ENCODE results near the gene P2RX4.
"Not testable (repeated sequence)": the region's sequence is repeated elsewhere in the genome, so short reads cannot be mapped to it uniquely, and the experiment has no call there.

Gene P2RX4

DNA sequence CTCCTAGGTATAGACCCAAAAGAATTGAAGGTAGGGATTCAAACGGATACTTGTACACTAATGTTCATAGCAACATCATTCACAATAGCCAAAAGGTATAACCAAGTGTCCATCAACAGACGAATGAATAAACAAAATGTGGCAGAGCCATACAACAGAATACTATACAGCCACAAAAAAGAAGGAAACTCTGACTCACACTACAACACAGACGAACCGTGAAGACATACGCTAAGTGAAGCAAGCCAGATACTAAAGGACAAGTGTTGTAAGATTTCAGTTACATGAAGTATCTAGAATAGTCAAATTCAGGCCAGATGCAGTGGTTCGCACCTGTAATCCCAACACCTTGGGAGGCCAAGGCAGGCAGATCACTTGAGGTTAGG, 67.4 kb downstream of the P2RX4 start:
- peaks cover 6% of the 10 kb centered on the region; the same call in 1 of the 2 replicates for H3K36me3 ChIP-seq (replicated peaks)
- DNase-seq (ENCODE audit: low spot score in 2 of 2), result no peak
- no peaks in the 10 kb centered on the region for H3K9me3 ChIP-seq
- H3K4me3 ChIP-seq, result no peak overlapping the region
- no peaks in the 10 kb centered on the region for H3K4me1 ChIP-seq
- in situ Hi-C loops (cut with MboI; ENCODE audit: low sequenced_read_pairs), result no loop called here
- no peaks in the 10 kb centered on the region for H3K27me3 ChIP-seq (ENCODE audit: low read depth)

DNA sequence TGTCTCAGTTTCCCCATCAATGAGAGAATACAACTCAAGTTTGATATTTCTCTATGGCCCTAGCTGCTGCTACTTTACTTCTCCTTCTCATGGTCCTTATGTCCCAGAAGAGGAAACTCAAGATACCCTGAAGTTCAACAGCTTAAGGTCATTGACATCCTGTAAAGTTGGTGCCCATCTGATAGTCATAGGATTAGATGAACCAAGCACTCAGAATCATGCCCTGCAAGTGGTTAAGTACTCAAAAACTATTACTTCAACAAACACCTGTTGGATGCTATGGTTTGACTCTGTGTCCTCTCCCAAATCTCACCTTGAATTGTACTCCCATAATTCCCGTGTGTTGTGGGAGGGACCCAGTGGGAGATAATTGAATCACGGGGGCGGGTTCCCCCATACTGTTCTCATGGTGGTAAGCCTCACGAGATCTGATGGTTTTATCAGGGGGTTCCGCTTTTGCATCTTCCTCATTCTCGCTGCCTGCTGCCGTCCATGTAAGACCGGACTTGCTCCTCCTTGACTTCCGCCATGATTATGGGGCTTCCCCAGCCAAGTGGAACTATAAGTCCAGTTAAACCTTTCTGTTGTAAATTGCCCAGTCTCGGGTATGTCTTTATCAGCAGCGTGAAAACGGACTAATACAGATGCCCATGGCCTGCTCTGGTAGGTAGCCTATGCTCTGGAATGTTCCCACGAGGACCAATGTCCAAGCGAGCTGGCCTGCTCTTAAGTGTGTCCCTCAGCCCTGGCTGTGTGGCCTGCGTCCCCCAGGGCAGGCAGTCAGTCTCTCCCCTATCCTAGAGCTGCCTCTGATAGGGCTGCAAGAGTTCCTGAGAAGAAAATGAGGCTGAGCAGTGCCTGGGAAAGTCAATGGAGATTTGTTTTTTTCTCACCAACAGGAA, 68.5 kb downstream of the P2RX4 start:
- no peaks in the 10 kb centered on the region for H3K27me3 ChIP-seq (ENCODE audit: low read depth)
- peaks cover 5% of the 10 kb centered on the region for H3K36me3 ChIP-seq (replicated peaks)
- no peak for DNase-seq (ENCODE audit: low spot score in 2 of 2)
- H3K9me3 ChIP-seq, result no peaks in the 10 kb centered on the region
- in situ Hi-C loops (cut with MboI; ENCODE audit: low sequenced_read_pairs), result no loop called here
- no peak overlapping the region for H3K4me3 ChIP-seq
- no peaks in the 10 kb centered on the region for H3K4me1 ChIP-seq

DNA sequence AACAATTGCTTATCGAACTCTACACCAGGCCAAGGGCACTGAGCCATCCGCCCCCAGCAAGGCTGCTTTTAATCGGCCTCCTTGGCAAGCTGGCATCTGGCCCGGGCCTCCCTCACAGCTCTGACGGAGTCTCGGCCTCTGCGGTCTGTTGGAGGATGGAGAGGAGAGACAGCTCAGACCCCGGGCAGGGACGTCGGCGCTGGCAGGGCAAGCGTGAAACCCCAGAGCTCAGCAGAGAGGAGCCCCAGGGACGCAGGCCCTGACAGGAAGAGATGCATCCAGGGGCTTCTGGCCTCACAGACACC, 69.1 kb downstream of the P2RX4 start:
- in situ Hi-C loops (cut with MboI; ENCODE audit: low sequenced_read_pairs), result no loop called here
- H3K9me3 ChIP-seq, result no peaks in the 10 kb centered on the region
- no peak for DNase-seq (ENCODE audit: low spot score in 2 of 2)
- H3K36me3 ChIP-seq (replicated peaks), result peaks cover 7% of the 10 kb centered on the region
- H3K4me3 ChIP-seq, result no peak overlapping the region
- H3K27me3 ChIP-seq (ENCODE audit: low read depth), result no peaks in the 10 kb centered on the region
- H3K4me1 ChIP-seq, result no peaks in the 10 kb centered on the region

DNA sequence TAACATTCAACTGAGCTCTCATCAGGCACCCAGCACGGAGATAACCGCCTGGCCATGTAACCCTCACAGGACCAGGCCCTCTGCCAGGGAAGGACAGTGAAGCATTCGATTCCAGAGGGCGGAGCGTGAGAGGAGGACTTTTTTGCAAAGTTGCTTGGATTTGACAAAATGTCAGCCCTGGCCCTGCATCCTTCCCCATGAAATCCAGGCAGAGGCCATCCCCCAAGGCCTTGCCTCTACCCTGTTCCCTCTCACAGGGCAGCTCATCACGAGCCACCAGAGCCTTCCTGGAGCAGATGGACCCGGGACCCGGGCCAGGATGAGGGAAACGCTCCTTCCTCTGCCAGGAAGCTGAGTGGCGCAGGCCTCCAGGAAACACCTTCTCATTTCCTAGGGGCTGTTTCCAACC, 69.6 kb downstream of the P2RX4 start:
- no peaks in the 10 kb centered on the region for H3K4me1 ChIP-seq
- H3K36me3 ChIP-seq (replicated peaks), result peaks cover 7% of the 10 kb centered on the region
- no peaks in the 10 kb centered on the region for H3K9me3 ChIP-seq
- no peaks in the 10 kb centered on the region for H3K27me3 ChIP-seq (ENCODE audit: low read depth)
- H3K4me3 ChIP-seq, result no peak overlapping the region
- no peak for DNase-seq (ENCODE audit: low spot score in 2 of 2)
- in situ Hi-C loops (cut with MboI; ENCODE audit: low sequenced_read_pairs), result no loop called here

GRCh38 chr12:121280531-121280930, 70.6 kb downstream of the P2RX4 start:
- H3K27me3 ChIP-seq (ENCODE audit: low read depth); DNase-seq (ENCODE audit: low spot score in 2 of 2); H3K4me3 ChIP-seq; H3K4me1 ChIP-seq; H3K9me3 ChIP-seq; H3K36me3 ChIP-seq (replicated peaks); in situ Hi-C loops (cut with MboI; ENCODE audit: low sequenced_read_pairs): not testable (repeated sequence)

GRCh38 chr12:121281116-121281515, 71.2 kb downstream of the P2RX4 start:
- in situ Hi-C loops (cut with MboI; ENCODE audit: low sequenced_read_pairs); H3K27me3 ChIP-seq (ENCODE audit: low read depth); DNase-seq (ENCODE audit: low spot score in 2 of 2); H3K4me3 ChIP-seq; H3K36me3 ChIP-seq (replicated peaks); H3K4me1 ChIP-seq; H3K9me3 ChIP-seq: not testable (repeated sequence)

DNA sequence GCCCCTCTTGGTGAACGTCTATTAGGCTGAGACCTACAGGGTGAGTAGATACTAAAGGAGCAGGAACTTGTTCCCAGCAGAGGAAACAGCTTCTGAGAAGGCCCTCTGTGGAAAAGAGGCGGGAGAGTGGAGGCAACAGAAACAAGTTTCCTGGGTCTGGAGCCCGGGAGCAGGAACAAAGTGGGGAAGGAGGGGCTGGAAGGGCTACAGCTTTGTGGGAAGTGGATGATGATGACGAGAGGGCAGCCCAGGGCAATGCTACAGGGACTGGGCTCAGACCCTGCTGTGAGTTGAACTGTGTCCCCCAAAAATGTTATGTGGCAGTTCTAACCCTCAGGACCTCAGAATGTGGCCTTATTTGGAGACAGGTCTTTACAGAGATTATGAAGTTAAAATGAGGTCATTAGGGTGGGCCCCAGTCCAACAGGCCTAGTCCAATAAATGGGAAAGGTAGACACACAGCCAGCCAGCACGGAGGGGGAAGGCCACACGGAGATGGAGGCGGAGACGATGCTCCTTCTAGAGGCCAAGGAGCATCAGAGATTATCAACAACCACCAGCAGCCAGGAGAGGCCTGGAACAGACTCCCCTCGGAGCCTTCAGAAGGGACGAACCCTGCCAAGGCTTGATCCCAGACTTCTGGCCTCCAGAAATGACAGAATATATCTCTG, 72.3 kb downstream of the P2RX4 start:
- no peak for DNase-seq (ENCODE audit: low spot score in 2 of 2)
- peaks cover 7% of the 10 kb centered on the region for H3K36me3 ChIP-seq (replicated peaks)
- no peaks in the 10 kb centered on the region for H3K27me3 ChIP-seq (ENCODE audit: low read depth)
- in situ Hi-C loops (cut with MboI; ENCODE audit: low sequenced_read_pairs), result no loop called here
- H3K4me3 ChIP-seq, result no peak overlapping the region
- H3K4me1 ChIP-seq, result no peaks in the 10 kb centered on the region
- H3K9me3 ChIP-seq, result no peaks in the 10 kb centered on the region

DNA sequence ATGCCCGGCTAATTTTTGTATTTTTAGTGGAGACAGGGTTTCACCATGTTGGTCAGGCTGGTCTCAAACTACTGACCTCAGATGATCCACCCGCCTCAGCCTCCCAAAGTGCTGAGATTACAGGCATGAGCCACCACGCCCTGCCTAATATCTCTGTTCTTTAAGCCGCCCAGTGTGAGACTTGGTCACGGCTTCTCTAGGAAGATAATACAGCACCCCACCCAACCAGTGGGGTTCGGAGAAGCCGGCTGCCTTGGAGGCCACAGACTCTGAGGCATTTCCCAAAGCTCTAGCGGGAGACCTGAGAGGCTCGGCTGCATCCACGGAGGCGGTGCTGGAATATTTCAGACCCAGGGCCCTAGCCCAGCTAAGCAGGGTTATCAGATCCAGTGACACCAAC, 73.0 kb downstream of the P2RX4 start:
- H3K9me3 ChIP-seq; H3K27me3 ChIP-seq (ENCODE audit: low read depth); H3K4me1 ChIP-seq; DNase-seq (ENCODE audit: low spot score in 2 of 2); H3K4me3 ChIP-seq; in situ Hi-C loops (cut with MboI; ENCODE audit: low sequenced_read_pairs); H3K36me3 ChIP-seq (replicated peaks): not testable (repeated sequence)

- no peaks in the 10 kb centered on the region for H3K27me3 ChIP-seq (ENCODE audit: low read depth)
- no peak overlapping the region for H3K4me3 ChIP-seq
- no peak for DNase-seq (ENCODE audit: low spot score in 2 of 2)
- H3K9me3 ChIP-seq, result no peaks in the 10 kb centered on the region
- in situ Hi-C loops (cut with MboI; ENCODE audit: low sequenced_read_pairs), result no loop called here
- H3K36me3 ChIP-seq (replicated peaks), result peaks cover 7% of the 10 kb centered on the region
- no peaks in the 10 kb centered on the region for H3K4me1 ChIP-seq
These were observed 73.5 kb downstream of the P2RX4 start for GRCh38 chr12:121283388-121283787.
